HG03439 (cell line): ENCODE measurements around the gene MTG2.

Source experiments
- ATAC-seq: cut with Tn5 transposase; IDR thresholded peaks from one replicate; pipeline ENCODE4 v1.9.1; 2021; ENCODE audit warnings: mild to moderate bottlenecking, moderate library complexity; ENCODE audit not compliant: unreplicated experiment

The MTG2 gene

DNA sequence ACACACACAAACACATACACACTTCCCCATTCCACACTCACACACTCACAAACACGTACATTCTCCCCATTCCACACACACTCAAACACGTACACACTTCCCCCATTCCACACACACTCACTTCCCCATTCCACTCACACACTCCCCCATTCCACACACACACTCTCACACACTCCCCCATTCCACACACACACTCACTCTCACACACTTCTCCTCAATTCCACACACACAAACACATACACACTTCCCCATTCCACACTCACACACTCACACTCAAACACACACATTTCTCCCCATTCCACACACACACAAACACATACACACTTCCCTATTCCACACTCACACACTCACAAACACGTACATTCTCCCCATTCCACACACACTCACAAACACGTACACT is 46.8 kb downstream of the MTG2 start:
- ATAC-seq: no peak

- no peak for ATAC-seq
Observed at GRCh38 chr20:62230276-62230675, 47.4 kb downstream of the MTG2 start.

DNA sequence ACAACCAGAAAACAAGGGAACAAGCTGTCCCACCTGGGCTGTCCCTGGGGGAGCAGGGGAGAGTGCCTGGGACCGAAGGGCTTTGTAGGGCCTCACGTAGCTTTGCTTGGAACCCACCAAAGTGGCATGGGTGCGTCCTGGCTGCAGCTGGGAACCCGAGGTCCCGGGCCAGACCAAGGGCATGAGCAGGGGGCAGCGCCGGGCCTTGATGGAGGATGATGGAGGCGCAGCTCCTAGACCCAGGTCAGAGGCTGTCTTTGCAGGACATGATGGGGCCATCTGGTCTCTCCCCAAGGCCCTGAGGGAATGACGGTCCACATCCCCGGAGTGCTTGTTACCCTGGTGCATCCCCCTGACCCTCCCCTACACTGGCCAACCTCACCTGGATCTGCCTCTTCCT is 47.9 kb downstream of the MTG2 start:
- no peak for ATAC-seq

- ATAC-seq: no peak
Observed at GRCh38 chr20:62231292-62231691, 48.5 kb downstream of the MTG2 start.

DNA sequence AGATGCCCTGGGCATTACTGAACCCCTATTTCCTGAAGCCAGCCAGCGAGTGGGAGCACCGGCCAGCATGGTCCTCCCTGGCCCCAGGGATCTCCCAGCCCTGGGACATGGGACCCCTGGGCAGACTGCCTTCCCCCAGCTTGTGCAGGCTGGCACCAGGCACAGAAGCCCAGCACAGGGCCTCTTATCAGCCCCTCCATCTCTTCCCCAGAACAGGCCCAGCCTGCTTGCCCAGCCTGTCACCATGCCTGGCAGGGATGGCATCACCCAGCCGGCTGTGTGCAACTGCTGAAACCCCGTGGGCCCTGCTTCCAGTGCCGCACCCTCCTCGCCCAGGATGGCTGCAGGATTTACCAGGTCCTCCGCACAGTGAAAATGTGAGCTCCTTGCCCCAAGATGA is 49.4 kb downstream of the MTG2 start:
- ATAC-seq: no peak

DNA sequence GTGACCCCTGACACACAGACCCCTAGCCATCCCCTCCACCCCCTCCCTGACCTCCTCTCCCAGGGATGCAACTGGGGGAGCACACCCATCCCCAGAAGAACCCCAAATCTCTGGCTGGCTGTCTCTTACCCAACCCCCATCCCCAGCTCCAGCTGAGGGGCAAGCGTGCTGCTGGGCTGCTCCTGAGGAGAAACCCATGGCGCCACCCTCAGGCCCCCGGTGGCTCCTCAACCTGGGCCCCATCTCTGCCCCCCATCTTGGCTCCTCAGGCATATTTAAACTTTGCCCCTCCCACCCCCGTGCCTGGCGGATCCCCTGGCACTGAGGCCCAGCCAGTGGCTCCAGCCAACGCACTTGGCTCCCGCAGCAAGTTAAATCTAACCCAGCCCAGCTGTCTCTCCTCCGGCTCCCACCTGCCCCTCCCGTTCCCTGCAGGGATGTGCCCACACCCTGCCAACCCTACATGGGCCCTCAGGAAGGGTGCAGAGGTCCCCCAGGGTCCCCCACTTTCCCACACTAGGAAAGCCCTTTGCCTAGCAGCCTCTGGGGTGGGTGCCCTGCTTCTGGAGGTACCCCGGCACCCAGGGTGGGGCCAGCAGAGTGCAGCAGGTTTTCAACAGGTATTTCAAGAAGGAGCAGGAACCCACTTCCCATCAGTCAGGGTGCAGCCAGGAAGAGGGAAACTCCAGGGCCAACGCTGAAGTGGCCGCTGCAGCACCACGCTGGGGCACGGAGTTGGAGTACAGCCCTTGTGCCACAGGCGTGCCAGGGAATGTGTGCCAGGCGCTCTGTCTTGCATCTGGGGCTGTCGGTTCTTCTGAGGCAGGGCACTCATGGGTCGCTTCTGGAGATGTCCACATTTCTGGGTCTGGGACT is 50.2 kb downstream of the MTG2 start:
- ATAC-seq: no peak

GRCh38 chr20:62233684-62234083 is 50.9 kb downstream of the MTG2 start:
- no peak for ATAC-seq

DNA sequence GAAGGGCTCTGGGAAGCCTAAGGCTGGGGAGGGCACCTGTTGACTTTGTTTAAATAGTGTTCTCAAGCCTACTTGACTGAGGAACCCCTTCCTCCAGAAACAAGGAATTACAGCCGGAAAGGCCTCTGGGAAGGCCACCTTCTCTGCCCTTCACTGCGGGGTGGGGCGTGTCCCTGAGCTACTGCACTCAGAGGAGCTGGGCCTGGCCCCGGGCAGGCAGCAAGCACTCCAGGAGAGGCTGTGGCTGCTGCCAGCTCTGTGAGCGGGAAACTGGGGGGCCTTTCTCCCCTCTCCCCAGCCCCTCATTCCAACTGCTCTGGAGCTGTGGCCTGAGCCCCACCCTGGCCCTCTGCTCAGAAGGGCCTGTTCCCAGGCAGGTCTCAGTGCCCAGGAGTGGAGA is 51.5 kb downstream of the MTG2 start:
- no peak for ATAC-seq

DNA sequence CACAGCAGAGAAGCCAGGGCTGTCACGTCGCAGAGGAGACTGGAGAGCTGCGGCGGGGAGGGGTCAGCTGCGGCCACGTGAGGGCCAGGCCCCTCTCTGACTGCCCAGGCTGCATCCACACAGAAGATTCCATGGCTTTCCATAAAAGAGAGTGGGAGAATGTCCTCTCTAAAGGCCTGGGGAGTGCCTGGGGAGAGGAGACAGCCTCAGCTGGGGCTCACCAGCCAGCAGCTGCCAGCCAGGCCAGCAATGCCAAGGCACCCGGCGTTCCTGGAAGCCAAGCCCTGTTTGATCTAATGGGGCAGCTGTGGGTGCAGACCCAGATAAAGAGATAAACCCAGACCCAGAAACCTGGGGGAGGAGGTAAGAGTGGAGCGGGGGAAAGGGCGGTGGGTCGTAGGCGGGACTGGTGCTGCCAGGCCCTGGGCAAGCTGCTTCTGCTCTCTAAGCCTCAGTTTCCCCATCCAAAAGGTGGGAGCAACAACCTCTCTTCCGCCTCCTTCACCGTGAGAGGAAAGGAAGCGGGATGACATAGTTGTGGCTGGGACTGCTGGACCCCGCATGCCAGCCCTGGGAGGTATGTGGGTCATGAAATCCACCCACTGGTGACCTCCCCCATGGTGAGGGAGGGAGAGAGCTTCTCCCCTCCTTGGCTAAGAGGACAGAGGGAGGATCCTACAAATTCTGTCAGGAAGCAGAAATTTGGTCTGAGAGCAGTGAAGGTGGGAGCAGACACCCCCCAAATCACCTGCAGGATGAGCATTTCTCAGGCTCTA is 52.4 kb downstream of the MTG2 start:
- ATAC-seq: no peak

GRCh38 chr20:62235777-62236157 is 52.9 kb downstream of the MTG2 start:
- no peak for ATAC-seq

DNA sequence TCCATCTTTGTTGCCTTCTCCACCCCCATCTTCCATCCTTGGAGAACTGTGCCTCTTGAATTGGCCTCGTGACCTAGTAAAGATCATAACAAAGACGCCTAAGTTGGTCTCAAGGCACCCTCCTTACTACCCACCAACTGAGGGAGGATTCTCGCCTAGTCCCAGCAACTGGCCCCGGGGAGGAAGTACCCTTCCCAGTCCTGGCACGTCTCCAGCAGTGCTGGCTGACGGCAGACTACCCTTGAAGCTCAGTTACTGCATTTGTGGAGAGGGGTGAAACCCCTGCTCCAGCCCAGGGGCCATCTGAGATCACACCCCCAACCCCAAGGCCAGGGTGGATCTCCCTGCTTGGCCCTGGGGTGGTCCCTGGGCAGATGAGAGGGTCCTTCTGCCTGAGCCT is 53.4 kb downstream of the MTG2 start:
- ATAC-seq: no peak

- no peak for ATAC-seq
Observed at GRCh38 chr20:62236766-62237513, 54.1 kb downstream of the MTG2 start.

- no peak for ATAC-seq
Observed at GRCh38 chr20:62237514-62237800, 54.6 kb downstream of the MTG2 start.

- peak; percentile 96 for ATAC-seq
Observed at GRCh38 chr20:62237801-62238568, 55.2 kb downstream of the MTG2 start, which contains the start of gene OSBPL2. OSBPL2 (plus strand) TSS chr20:62238521; CDS start chr20:62256185, 17,664 bp downstream.

DNA sequence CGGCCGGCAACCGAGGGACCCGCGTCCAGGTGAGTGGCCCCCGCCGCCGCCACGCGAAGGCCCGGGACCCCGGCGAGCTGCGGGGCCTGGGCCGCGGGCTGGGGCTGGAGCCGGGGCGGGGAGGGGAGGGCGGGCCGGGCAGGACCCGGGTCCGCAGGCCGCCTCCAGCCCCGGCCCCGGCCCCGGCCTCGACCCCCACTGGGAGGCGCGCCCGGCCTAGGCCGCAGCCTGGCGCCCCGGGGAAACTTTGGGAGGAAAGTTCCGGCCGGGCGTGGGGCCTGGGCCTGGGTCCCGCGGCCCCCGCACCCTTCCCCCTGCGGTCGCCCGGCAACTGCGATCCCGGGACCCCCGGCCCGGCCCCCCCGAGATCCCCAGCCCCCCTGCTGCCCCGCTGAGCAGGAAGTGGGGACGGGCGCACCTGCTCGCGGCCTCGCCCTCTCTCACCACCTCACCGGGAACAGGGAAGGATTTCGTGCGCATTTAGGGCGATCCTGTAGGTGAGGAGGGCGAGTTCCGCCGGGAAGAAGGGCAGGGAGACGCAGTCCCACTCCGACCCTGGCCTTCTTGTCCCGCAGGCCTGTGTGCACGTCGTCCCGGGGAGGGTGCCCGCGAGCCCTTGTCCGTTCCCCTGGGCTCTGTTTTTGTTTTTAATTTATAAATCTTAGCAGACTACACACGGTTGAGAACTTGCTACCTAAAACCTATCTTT is 55.9 kb downstream of the MTG2 start:
- peak; percentile 1 for ATAC-seq

DNA sequence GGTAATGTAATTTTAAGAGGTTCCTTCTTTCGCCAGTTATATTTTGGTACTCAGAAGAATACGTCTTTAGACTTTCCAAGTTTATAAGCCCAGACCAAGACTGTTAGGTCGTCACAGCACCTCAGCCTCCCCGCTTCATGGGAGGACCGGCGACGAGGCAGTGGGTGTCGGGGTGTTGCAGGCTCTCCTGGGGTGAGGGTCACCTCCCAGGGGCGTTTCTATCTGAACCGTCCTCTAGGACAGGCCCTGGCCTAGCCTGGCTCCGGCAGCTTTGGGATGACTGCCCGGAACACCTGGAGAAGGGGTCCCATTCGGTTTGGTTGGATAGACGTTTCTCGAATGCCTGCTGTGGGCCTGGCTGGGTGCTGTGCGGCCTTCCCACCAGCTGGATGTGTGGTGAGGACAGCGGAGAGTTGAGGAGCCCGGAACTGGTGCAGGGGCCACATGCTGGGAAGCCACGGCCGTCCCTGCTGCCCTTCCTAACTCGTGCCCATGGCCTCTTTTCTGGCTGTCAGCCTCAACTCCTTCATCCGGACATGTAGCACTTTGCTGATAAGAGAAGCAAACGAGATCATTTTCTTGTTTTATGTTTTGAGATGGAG is 56.6 kb downstream of the MTG2 start:
- ATAC-seq: no peak

- ATAC-seq: no peak
Observed at GRCh38 chr20:62240020-62240685, 57.3 kb downstream of the MTG2 start.

DNA sequence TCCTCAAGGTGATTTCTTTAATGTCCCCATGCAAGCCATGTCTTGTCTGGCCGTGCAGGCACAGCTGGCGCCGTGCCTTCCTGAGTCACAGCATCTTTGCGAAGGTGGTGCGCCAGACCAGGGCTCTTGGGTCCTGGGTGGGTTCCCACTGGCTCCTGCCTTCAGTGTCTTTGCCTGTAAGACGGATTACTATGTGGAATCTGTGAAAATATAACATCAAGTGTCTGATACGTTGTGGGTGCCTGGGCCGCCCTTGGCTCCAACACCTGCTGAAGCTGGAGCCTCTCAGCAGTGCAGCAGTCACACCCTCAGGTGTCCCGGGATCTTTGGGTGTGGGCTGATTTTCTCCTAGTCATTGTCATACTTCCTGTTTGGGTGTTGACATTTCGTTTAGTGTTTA is 58.7 kb downstream of the MTG2 start:
- ATAC-seq: no peak

- ATAC-seq: no peak
Observed at GRCh38 chr20:62242176-62242575, 59.3 kb downstream of the MTG2 start.
